SU-DHL-6 (cell line): ENCODE data around the gene FAIM2.

Experiments
- EZH2phosphoT487 ChIP-seq: fragments of 200-600 bp; sonication (generic), shearing (Covaris generic); conservative IDR thresholded peaks from 2 replicates; pipeline ENCODE4 v1.6.1; 2018; ENCODE audit warnings: mild to moderate bottlenecking, antibody characterized with exemption, low read length, moderate library complexity, mixed read lengths
- TF ChIP-seq, protein P1 (sequence below): fragments of 200-600 bp; sonication (generic); IDR thresholded peaks from one replicate; pipeline ENCODE4 v1.5.1; 2017; ENCODE audit warnings: antibody characterized with exemption, mild to moderate bottlenecking, low read length, moderate library complexity; ENCODE audit not compliant: insufficient read depth, poor library complexity, severe bottlenecking

DNA sequence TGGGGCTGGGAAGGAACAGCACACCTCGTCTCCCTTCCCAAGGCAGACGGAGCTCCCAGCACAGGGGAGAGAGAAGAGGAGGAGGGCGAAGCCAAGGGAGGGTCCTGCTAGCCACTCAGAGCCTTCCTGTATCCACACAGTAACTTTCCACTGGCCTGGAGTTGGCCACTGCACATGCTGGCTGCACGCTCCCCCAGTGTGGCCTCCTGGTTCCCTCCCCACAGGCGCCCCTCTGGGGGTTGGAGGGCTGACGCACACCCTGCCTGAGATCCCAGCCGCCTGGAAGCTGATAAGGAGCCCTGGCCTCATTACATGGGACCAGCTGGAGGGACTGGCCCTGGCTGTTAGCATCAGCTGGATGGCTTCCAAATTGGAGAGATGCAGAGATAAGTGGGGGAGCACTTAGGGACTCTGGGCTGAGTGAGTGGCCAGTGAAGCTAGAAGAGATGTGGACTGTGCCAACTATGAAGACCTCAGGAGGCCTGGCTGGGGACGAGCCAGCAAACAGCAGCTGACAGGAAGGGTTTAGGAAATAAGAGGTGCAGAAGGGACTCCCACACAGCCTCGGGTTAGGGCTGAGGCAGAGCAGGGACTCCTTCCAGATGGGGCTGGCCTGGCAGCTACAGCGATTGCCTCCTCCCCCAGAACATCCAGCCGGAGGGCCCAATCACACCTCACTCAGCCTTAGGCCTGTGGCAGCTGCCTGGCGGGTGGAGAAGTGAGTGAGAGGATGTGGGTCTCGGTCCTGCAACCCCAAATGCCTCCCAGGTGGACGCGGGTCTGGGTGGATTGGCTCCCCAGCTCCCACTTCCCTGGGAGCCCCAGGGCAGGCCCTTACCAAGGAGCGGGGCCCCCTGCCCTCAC, 34.5 kb downstream of the FAIM2 start:
- TF ChIP-seq, protein P1, sequence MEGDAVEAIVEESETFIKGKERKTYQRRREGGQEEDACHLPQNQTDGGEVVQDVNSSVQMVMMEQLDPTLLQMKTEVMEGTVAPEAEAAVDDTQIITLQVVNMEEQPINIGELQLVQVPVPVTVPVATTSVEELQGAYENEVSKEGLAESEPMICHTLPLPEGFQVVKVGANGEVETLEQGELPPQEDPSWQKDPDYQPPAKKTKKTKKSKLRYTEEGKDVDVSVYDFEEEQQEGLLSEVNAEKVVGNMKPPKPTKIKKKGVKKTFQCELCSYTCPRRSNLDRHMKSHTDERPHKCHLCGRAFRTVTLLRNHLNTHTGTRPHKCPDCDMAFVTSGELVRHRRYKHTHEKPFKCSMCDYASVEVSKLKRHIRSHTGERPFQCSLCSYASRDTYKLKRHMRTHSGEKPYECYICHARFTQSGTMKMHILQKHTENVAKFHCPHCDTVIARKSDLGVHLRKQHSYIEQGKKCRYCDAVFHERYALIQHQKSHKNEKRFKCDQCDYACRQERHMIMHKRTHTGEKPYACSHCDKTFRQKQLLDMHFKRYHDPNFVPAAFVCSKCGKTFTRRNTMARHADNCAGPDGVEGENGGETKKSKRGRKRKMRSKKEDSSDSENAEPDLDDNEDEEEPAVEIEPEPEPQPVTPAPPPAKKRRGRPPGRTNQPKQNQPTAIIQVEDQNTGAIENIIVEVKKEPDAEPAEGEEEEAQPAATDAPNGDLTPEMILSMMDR, result no peak
- TF ChIP-seq EZH2phosphoT487, result no peak
